Muscle of arm (tissue), 12 donors: ENCODE results near the gene PNMT. TPM values are rescaled to one million over a fixed set of nuclear protein-coding genes. Genes with fewer than 3 reads are reported as not detected.
"Not testable (repeated sequence)": the region's sequence is repeated elsewhere in the genome, so short reads cannot be mapped to it uniquely, and the experiment has no call there.

Experiments
- DNase-seq: peaks from one replicate; pipeline ENCODE4 v3.0.0-alpha.2; 2013
- polyA plus RNA-seq, 12 donors: library from polyadenylated mRNA; unstranded; fragments of 120-200 nt; gene quantifications; one replicate each; pipeline ENCODE4 v1.2.1, GENCODE V29; 2013; ENCODE audit not compliant: insufficient read length in 12 of 12

The PNMT gene
- polyA plus RNA-seq, 12 donors: 1.2 to 7.5 (median 3.6) TPM; not detected in 2

DNA sequence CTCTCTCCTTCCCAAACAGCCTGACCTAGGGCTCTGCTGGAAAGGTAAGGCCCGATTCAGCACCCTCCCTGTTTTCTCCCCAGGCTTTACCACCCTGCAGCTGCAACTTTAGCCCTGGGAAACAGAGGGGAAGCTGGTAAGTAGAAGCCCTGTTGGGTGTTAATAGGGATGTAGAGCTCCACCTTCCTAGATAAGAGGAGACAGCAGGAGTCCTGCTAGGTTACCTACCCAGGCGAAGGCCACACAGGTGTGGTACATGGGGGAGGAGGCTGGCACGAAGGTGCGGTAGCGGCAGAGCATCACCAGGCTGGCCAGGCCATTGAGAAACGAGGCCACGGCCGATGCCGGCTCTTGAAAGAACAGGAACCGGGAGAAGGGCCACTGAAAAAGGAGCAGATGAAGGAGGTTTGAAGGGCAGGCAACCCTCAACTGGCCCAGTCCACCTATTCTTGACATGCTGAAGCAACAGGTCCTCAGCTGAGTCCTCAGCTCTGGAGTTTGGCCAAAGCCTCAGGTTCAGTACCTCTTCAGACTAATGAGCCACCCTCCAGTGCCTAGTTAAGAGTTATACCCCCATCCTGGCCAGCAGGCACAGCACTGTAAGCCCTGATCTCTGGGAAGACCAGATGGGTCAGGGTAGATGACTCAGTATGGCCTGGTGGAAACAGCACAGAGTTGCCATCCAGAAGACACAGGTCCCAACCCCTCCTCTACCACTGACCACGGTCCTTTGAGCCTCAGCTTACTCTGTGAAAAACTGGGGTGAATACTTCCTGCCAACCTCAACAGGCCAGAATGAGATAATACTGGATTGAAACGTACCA is 16.3 kb downstream of the PNMT start:
- no peak for DNase-seq

DNA sequence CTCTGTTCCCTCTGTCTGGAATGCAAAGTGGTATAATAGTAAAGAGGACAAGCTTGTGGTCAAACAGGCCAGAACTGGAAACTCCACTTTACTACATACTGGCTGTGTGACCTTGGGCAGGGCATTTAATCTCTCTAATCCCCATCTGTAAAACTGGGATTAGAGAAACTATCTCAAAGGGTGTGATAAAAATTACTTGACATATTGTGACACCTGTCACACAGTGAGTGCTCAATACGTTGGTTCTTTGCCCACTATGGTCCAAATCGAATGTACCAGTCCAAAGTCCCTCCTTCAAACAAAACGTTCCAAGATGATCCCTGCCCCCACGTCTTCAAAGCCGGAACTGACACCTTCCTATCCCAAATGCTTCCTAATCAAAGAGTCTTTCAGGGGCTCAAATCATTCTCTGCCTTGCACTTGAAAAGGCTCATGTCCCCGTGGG is 18.9 kb downstream of the PNMT start:
- no peak for DNase-seq

DNA sequence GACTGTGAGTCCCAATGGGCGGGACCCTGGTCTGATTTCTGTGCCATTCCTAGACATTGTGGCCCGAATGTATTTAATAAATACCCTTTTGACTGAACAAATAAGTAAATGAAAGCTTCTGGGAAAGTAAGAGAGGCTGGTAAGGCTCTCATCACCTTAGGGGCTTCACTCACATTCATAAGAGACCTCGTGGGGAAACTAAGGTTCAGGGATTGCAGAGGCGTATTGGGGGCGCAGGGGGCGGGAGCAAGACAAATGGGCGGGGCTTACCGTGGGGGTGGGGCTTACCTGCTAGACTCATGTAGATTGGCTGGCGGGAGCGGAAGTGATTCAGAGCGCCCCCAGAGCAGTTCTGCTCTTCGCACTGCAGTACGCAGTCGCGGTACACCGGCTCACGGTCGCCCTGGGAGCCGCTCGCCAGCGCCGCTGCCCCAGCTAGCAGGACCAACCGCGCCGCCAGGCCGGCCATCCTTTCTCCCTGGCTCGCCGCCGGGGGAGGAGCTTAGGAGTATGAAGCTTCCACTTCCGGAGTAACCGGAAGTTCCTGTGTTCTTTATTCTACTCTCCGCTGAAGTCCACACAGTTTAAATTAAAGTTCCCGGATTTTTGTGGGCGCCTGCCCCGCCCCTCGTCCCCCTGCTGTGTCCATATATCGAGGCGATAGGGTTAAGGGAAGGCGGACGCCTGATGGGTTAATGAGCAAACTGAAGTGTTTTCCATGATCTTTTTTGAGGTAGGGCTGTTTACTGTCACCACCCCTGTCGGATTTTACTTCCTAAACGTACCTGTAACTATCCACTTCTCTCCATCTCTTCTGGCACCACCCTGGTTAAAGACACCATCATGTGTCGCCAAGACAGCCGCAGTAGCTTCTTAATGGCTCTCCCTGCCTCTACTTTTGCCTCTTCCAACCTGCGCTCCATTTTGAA is 19.6 kb downstream of the PNMT start, which contains the start of gene PGAP3:
PGAP3 (minus strand) TSS at position 512 of the 929 bp plus-strand sequence; CDS start at position 469, 43 bp downstream.
- DNase-seq: peak; percentile 91

DNA sequence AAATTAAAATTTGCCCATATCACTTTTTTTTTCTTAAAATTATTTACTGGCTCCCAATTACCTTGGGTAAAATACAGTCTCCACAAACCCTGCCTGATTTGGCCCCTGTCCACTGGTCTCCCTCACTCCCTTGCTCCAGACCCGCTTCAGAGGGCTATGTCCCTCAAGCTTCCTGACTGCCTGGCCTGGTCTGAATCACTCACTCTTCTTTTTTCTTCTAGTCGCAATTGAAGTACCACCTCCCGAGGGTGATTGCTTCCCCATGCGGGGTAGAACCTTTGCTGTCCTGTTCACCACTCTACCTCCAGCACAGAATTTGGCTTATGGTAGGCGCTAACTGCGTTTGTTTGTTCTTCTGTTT is 20.2 kb downstream of the PNMT start:
- no peak for DNase-seq

DNA sequence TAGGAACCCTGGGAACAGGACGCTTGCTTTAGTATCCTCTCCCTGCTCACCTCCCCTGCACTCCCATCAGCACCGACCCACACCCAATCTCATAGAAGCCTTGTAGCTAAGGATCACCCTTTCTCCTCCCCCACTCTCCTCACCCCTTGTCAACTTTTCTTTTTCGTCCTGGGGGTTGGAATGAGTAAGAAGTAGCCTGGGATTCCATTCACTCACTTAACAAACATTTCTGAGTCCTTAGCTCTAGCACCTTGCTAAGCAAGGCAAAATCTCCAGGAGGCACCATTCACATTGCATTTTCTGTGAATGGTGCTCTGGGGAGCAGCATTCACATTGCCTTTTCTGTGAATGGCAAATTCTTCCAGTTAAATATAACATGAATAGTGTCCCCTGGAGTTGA is 20.7 kb downstream of the PNMT start:
- no peak for DNase-seq

DNA sequence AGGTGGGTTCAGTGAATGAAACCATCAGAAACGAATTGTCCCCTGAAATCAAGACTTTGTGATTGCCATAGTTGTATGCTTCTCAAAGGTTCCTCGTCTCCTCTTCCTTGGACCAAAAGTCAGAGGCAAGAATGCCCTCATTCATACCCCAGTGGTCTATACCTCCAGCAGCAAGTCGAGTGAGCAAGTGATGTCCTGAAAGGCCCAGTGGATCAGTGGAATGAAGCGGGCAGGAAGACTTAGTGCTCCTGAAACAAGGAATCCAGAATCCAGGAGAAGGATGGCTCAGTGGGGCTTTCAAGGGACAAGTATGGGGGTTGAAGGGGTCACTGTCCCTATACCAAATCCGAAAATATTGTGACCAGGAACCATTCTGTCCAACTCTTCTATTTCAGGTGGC is 26.3 kb downstream of the PNMT start:
- DNase-seq: no peak

DNA sequence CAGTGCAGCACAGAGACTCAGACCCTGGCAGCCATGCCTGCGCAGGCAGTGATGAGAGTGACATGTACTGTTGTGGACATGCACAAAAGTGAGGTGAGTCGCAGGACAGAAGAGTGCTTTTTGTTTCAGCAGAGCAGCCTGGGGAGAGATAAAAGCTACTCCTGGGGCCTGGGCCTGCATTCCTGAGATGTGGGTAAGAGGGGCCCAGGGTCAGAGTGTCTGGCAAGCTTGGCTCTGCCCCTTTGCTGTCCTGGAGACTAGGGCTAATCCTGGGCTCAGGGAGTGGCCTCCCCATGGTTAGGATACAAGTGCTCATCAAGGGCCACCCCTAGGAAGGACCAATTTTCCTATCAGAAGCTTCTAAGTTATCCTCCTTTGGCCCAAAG is 26.8 kb downstream of the PNMT start:
- no peak for DNase-seq

DNA sequence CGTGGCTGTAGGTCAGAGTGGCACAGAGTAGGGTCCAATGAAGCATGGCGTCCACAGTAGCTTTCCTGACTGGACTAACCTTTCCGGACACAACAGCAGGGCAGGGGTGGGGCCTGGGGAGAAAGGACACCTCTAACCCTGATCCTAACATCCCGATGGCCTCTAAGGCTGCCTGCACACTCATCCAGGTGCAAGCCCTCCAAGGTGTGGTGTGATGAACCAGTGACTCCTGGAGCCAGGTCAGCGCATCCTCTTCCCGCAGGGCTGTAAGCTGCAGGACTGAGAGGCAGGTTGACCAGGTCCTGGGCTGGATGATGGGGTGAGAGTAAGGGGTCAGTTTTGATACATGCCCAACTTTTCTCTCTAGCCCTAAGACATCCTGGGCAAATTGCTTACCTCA is 28.5 kb downstream of the PNMT start:
- no peak for DNase-seq

DNA sequence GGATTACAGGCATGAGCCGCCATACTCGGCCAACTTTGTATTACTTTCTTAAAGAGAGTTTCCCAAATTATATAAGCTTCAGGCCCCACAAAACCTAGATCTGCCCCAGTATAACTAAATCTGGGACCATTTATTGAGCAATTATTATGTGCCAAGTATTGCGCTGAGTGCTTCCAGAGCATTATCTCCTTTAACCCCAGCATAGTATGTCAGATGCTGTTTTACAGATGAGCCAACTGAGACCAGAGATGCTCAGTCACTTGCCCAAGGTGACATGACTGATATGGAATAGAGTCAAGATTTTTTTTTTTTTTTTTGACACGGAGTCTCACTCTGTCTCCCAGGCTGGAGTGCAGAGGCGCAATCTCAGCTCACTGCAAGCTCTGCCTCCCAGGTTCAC is 29.7 kb downstream of the PNMT start:
- no peak for DNase-seq

DNA sequence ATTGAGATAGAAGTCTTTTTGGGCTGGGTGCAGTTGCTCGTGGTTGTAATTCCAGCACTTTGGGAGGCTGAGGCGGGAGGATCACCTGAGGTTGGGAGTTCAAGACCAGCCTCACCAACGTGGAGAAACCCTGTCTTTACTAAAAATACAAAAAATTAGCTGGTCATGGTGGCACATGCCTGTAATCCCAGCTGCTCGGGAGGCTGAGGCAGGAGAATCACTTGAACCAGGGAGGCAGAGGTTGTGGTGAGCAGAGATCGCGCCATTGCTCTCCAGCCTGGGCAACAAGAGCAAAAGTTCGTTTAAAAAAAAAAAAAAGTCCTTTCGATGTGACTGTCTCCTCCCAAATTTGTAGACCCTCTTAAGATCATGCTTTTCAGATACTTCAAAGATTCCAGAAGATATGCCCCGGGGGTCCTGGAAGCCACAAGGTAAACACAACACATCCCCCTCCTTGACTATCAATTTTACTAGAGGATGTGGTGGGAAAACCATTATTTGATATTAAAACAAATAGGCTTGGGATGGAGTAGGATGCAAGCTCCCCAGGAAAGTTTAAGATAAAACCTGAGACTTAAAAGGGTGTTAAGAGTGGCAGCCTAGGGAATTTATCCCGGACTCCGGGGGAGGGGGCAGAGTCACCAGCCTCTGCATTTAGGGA is 31.0 kb downstream of the PNMT start:
- not testable (repeated sequence) for DNase-seq

DNA sequence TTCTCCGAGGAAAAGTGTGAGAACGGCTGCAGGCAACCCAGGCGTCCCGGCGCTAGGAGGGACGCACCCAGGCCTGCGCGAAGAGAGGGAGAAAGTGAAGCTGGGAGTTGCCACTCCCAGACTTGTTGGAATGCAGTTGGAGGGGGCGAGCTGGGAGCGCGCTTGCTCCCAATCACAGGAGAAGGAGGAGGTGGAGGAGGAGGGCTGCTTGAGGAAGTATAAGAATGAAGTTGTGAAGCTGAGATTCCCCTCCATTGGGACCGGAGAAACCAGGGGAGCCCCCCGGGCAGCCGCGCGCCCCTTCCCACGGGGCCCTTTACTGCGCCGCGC is 31.5 kb downstream of the PNMT start, which contains the start of gene ERBB2:
ERBB2 (plus strand) TSS at position 247 of the 330 bp plus-strand sequence. CDS start 175 bp downstream, outside the sequence.
- peak; percentile 78 for DNase-seq

DNA sequence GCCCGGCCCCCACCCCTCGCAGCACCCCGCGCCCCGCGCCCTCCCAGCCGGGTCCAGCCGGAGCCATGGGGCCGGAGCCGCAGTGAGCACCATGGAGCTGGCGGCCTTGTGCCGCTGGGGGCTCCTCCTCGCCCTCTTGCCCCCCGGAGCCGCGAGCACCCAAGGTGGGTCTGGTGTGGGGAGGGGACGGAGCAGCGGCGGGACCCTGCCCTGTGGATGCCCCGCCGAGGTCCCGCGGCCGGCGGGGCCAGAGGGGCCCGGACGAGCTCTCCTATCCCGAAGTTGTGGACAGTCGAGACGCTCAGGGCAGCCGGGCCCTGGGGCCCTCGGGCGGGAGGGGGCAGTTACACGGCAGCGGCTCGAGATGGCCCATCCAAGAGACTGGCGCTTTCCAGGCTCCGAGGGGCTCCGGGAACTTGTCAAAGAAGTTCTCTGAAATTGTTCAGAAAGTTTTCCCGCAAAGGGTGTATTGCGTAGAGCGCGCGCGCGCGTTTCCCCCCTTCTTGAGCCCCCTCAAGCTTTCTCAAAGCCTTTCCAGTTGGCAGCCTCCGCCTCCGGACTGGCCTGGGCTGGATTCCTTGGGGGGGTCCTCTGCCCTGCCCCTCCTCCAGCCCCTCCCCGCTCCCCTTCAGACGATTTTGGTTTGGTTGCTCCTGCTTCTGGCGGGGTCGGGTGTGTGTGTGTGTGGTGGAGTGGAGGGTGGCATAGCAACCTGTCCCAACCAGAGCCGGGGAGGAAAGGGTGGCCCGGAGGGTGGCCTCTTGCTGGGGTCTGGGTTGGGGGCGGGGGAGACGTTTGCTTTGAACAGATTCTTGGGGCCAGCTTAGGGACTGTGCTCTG is 32.1 kb downstream of the PNMT start:
- DNase-seq: peak; percentile 71

DNA sequence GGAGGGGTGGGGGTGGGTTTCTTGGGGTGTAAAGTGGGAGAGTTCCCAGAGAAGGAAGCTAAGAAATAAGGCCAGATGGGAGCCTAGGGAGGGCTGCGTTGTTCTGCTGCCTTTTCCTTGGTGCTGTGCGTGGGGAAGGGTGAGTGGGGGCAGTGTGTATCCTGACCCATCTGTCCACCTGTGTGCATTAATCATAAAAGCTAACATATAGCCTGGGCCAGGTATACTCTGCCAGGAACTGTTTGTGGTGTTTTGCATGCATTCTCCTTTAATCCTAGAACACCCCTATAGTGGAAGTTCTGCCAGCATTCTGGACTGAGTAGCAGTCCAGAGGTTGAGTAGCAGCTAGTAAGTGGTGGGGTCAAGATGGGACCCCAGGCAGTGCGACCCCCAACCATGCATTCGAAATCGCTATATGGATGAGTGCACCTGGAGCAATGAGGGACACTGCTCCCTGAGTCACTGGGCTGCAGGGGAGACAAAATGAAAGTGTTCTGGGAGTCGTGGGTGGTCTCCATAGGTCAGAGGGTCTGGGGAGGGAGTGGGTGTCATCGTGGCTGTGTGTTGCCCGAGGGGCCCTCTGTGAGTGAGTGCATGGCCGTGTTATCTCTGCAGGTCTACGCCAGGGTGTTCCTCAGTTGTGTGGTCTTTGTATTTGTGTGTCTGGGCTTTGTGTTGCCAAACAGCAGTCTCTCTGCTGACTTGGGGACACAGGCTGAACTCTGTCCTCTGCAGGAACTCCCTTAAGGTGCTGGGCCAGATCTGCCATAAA is 32.9 kb downstream of the PNMT start:
- DNase-seq: no peak

DNA sequence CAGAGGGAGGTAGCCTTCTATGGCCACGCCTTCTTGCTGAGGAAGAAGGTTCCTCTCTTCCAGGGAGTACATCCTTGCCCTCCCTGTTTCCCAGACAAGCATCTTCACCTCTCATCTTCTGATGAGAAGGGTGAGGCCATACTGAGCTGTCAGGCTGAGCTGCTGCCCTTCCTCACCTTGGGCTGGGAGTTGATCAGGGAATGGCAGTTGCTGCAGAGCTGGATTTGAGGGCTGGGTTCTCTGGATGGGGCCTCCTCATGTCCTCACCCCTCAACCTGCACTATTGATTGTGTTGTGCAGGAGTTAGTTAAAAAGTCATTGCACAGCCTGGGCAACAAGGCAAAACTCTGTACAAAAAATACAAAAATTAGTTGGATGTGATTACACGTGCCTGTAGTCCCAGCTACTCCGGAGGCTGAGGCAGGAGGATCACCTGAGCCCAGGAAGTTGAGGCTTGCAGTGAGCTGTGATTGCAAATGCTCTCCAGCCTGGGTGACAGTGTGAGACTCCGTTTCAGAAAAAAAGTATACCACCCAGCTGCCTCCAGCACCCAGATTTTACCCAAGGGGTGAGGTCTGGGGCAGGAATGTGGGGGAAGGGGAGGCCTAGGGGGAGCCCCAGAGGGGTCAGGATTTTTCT is 33.6 kb downstream of the PNMT start:
- DNase-seq: no peak

DNA sequence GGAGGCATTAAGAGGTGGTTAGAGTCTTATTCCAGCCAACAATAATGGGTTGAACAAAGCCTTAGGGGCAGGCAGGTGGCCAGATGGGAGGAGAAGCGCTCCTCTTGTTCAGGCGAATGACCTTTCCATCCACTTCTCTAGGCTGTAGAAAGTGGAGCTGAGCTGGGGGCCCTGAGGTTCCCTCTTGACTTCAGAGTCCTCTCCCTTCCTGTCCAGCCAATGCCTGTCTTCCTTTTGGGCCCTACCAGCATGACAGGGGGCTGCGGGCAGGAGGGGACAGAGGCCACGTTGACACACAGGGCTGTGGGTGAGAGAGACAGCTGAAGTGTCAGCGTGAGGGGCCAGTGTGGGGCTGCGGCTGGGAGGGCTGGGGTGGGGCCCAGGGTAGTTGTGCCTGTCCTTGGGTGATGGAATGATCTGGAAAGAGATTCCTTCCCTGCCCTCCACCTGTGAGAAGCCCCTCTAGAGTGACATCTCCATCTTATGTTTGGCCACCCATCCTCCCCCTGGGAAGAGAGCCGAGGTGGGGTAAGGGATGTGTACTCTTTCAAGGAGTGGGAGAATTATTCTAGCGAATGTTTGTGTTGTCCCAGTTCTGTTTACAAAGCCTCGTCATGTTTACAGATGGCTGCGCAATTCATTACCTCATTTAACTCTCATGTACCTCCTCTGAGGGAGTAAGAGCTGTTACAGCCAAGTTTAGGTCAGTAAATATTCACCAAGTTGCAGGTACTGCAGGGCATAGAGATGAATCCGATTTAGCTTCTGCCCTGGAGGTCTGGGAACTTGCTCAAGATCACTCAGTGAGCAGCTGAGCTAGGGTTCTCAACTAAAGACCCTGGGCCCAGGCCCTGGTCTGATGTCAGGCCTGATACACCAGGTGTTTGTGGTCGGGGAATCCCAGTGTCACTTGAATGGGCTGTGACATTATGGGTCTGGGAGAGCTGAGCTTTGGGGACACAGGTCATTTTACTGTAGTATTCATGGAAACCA is 34.9 kb downstream of the PNMT start:
- no peak for DNase-seq

DNA sequence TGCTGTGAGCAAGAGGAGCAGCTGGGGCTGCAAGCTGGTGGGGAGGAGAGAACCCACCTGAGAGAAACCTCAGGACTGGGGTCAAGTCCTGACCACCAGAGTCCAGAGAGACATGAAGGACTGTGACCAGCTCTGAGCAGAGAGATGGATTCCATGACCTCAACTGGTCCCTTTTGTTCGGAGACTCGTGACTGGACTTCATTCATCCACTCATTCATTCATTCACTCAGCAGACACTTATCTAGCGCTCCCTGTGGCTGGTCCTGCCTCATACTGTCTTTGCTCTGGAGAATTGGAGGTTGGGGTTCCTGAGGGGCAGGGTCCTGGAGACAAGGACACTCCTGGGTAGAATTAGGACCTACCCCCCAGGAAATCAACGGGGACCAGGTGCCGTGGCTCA is 35.7 kb downstream of the PNMT start:
- no peak for DNase-seq

DNA sequence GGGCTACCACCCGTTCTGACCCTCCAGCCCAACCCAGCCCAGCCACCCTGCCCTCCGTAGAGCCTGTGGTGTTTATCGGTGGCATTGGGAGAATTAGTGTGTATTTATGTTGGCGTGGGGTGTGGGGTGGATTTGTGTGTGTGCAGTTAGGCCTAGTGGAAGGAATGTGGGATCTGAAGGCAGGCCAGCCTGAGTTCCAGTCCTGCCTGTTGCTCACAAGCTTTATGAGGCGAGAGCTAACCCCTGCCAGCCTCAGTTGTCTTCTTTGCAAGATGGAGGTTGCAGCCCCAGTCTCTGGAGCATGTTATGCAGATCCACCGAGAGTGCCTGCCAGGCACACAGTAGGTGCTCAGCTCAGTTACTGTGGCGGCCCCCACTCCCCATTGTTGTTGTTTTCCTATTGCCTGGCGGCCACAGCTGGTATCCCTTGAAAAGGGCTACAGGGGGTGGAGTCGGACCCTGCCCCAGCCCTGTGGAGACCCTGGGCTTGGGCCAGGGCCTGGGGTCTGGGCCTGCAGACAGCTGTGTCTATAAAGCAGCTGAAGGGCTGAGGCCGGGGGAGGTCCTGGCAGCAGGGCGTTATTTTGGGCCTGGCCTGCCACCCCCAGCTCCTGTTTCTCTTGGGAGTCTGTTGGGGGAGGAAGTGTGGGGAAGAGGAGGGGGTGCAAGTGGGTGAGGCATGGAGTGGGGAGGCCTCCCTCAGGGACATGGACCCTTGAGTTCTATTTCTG is 36.7 kb downstream of the PNMT start:
- DNase-seq: no peak

DNA sequence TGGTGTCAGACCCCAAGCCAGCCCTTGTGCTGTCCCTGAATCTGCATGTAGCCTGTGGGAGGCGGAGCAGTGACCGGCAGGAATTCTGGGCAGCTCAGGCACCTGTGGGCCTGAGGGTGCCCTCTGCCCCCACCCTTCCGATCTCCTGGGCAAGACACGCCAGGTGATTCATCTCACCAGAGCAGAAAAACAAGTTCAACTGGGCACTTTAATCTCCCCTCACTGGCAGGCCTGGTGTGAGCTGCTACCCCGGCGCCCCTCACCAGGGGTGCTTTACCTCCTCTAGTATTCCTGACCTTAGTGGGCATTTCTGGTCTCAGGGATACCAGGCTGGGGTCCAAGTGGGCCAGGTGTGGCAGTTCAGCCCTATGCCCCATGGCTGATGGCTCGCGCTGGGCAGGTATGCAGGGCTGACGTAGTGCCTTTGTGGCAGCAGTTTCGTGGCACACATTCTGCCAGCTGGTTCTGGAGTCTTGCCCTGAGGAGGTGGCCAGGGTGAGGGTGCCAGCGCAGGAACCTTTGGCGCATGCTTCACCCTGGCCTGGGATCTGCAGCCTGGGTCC is 37.6 kb downstream of the PNMT start:
- no peak for DNase-seq
